Natural killer cell (primary cell): ENCODE data around the gene PRKG1. TPM values are rescaled to one million over a fixed set of nuclear protein-coding genes. Genes with fewer than 3 reads are reported as not detected.

Experiments
- ATAC-seq, 3 donors: fragments of 150-1000 bp in 2 of 3; fragments of 200-7000 bp in 1 of 3; cut with Tn5 transposase; 1 replicate in 1 of 3; 2 replicates in 2 of 3; pipeline ENCODE4 v1.10.0; 2021; ENCODE audit warnings: mild to moderate bottlenecking in 2 of 3, moderate library complexity in 2 of 3
- DNase-seq, 2 donors: peaks; one replicate each; pipeline versions ENCODE4 v3.0.0 to v3.0.0-alpha.2; 2013 to 2021; ENCODE audit warnings: mixed read lengths in 1 of 2
- H3K27ac ChIP-seq: one replicate; pipeline ENCODE4 v1.5.1; 2013; ENCODE audit warnings: mild to moderate bottlenecking, low read length
- H3K27me3 ChIP-seq: one replicate; pipeline ENCODE4 v1.6.1; 2013; ENCODE audit warnings: low read length; ENCODE audit not compliant: control insufficient read depth, insufficient read depth
- H3K36me3 ChIP-seq: one replicate; pipeline ENCODE4 v1.6.1; 2013; ENCODE audit warnings: low read length; ENCODE audit not compliant: control insufficient read depth, insufficient read depth
- H3K4me1 ChIP-seq: one replicate; pipeline ENCODE4 v1.6.1; 2013; ENCODE audit warnings: low read length; ENCODE audit not compliant: control insufficient read depth, insufficient read depth
- H3K4me3 ChIP-seq: one replicate; pipeline ENCODE4 v1.5.1; 2013; ENCODE audit warnings: low read length
- H3K9me3 ChIP-seq: one replicate; pipeline ENCODE4 v1.6.1; 2013; ENCODE audit warnings: low read length; ENCODE audit not compliant: control insufficient read depth, insufficient read depth
- H3K27ac Mint-ChIP-seq, 2 donors: one replicate each; pipeline ENCODE4 v1.8.0; 2022; ENCODE audit warnings: mild to moderate bottlenecking in 2 of 2, mixed read lengths in 2 of 2, moderate library complexity in 1 of 2
- H3K27me3 Mint-ChIP-seq, 2 donors: one replicate each; pipeline ENCODE4 v1.8.0; 2022; ENCODE audit warnings: low read depth in 2 of 2, mixed read lengths in 2 of 2
- H3K36me3 Mint-ChIP-seq: one replicate; pipeline ENCODE4 v1.8.0; 2022; ENCODE audit warnings: mixed read lengths
- H3K4me1 Mint-ChIP-seq, 2 donors: one replicate each; pipeline ENCODE4 v1.8.0; 2022; ENCODE audit warnings: mixed read lengths in 2 of 2
- H3K4me3 Mint-ChIP-seq: one replicate; pipeline ENCODE4 v1.8.0; 2022; ENCODE audit warnings: mild to moderate bottlenecking, moderate library complexity, mixed read lengths
- H3K9me3 Mint-ChIP-seq, 2 donors: one replicate each; pipeline ENCODE4 v1.8.0; 2022; ENCODE audit warnings: mixed read lengths in 2 of 2
- WGBS: methylation state at CpG from one replicate; pipeline ENCODE4 v1.1.7; 2013; ENCODE audit warnings: missing lambda C conversion rate; ENCODE audit not compliant: insufficient coverage; 5-methylcytosine and 5-hydroxymethylcytosine counted together
- intact Hi-C: fragments of 100-400 bp; cut with micrococcal nuclease; formaldehyde crosslinking; loops from one replicate; pipeline ENCODE4 v1.14.2; 2022
- total RNA-seq, 4 donors: library from RNA; stranded (reverse); fragments of 120-200 nt in 1 of 4; gene quantifications; one replicate each; pipeline versions ENCODE4 v1.2.3 to v1.2.4, GENCODE V29; 2013 to 2022
- TF ChIP-seq, protein P1 (sequence below): fragments of 200-600 bp; IDR thresholded peaks from one replicate; pipeline ENCODE4 v1.8.0; 2022; ENCODE audit warnings: antibody characterized with exemption

PRKG1 gene
- total RNA-seq, 3 donors from 2014 or later (not counting 1 experiment from before 2014, with no cell fraction given), result 0.23 to 0.41 (median 0.35) TPM

DNA sequence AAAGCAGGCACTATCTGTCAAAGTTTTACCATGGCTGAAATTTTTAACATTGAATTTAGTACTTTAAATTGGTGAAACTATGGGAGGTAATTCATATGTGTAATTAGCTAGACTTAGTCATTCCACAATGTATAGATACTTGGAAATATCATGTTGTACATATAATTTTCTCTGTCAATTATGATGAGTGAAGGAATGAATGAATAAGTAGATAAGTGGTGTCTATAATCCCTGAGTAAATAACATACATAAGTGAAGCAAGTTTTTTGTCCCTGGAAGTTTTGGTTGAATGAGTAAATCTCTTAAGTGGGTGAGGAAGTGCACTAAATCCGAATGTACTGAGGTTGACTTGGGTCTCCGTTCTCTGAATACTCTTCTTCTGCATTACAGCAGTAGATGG is 424.1 kb downstream of the PRKG1 start:
- intact Hi-C loops, result no loop called here
- WGBS, result 93% methylated on average over 2 of the region's 2 CpGs

DNA sequence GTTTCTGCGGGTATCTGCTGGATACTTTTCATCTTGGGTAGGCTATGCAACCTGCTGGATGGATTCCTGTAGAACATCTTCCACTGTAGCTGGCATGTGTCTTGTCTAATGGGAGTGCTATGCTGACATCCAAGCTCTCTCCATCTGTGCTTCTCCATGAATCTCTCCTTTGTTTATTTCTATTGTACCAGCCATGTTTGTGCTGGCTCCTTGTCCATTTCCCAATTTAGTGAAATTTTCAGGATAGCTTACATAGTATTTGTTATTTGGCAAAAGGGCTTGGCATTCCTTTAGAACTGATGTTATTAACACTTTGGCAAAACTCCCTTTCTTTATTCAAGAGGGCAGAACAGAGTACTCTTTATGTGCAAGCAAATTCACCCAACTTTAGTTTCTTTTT is 427.1 kb downstream of the PRKG1 start:
- intact Hi-C loops, result no loop called here
- WGBS, result 92% methylated on average over 1 of the region's 1 CpG

More for the DNA sequence above, 424.1 kb downstream of the PRKG1 start:
- no peak for ATAC-seq
- H3K27ac Mint-ChIP-seq, result no peak overlapping the region
- TF ChIP-seq, protein P1, sequence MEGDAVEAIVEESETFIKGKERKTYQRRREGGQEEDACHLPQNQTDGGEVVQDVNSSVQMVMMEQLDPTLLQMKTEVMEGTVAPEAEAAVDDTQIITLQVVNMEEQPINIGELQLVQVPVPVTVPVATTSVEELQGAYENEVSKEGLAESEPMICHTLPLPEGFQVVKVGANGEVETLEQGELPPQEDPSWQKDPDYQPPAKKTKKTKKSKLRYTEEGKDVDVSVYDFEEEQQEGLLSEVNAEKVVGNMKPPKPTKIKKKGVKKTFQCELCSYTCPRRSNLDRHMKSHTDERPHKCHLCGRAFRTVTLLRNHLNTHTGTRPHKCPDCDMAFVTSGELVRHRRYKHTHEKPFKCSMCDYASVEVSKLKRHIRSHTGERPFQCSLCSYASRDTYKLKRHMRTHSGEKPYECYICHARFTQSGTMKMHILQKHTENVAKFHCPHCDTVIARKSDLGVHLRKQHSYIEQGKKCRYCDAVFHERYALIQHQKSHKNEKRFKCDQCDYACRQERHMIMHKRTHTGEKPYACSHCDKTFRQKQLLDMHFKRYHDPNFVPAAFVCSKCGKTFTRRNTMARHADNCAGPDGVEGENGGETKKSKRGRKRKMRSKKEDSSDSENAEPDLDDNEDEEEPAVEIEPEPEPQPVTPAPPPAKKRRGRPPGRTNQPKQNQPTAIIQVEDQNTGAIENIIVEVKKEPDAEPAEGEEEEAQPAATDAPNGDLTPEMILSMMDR, result no peak
- no peak overlapping the region for H3K4me3 Mint-ChIP-seq
- peaks cover 0 to 4% of the 10 kb centered on the region in 2 donors for H3K9me3 Mint-ChIP-seq
- H3K36me3 ChIP-seq, result no peaks in the 10 kb centered on the region
- H3K9me3 ChIP-seq, result no peaks in the 10 kb centered on the region
- H3K27me3 ChIP-seq, result no peaks in the 10 kb centered on the region
- DNase-seq, result no peak
- no peak overlapping the region for H3K4me3 ChIP-seq
- no peaks in the 10 kb centered on the region for H3K36me3 Mint-ChIP-seq
- no peak overlapping the region for H3K27ac ChIP-seq
- H3K4me1 Mint-ChIP-seq, result no peaks in the 10 kb centered on the region
- no peaks in the 10 kb centered on the region for H3K4me1 ChIP-seq
- H3K27me3 Mint-ChIP-seq, result no peaks in the 10 kb centered on the region

DNA sequence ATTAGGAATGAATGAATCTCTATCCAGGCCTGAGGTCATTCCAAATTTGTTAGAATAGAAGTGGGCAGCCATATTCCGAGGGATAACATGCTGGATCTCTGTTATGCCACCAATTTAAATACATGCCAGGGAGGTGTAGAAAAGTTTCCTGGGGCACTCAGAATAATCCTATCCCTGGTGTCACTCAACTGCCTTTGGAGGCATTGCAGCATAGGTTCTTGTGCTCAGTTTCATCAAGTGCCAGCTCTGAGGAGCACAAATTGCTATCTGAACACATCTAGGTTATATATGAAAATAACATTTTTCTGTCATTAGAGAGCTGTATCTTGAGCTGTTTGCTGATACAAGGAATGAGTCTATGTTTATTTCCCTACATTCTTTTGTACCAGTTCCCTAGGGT is 427.8 kb downstream of the PRKG1 start:
- TF ChIP-seq, protein P1, result no peak
- Histone ChIP-seq H3K27ac (no peak overlapping the region), H3K9me3 (no peaks in the 10 kb centered on the region), H3K27me3 (no peaks in the 10 kb centered on the region), H3K4me3 (no peak overlapping the region), H3K36me3 (no peaks in the 10 kb centered on the region), H3K4me1 (no peaks in the 10 kb centered on the region)
- DNase-seq (no peak), ATAC-seq (no peak)
- Mint-ChIP-seq H3K9me3 (peaks cover 2 to 4% of the 10 kb centered on the region in 2 donors), H3K27ac (no peak overlapping the region), H3K4me3 (no peak overlapping the region), H3K36me3 (no peaks in the 10 kb centered on the region), H3K4me1 (no peaks in the 10 kb centered on the region), H3K27me3 (no peaks in the 10 kb centered on the region)
- 89% methylated on average over 1 of the region's 1 CpG for WGBS
- intact Hi-C loops, result no loop called here

More for the DNA sequence above, 427.1 kb downstream of the PRKG1 start:
- no peak for DNase-seq
- Mint-ChIP-seq H3K9me3 (peaks cover 2 to 4% of the 10 kb centered on the region in 2 donors), H3K27ac (no peak overlapping the region), H3K4me1 (no peaks in the 10 kb centered on the region), H3K36me3 (no peaks in the 10 kb centered on the region), H3K27me3 (no peaks in the 10 kb centered on the region), H3K4me3 (no peak overlapping the region)
- no peaks in the 10 kb centered on the region for H3K9me3 ChIP-seq
- H3K36me3 ChIP-seq, result no peaks in the 10 kb centered on the region
- H3K27ac ChIP-seq, result no peak overlapping the region
- TF ChIP-seq, protein P1, result no peak
- H3K27me3 ChIP-seq, result no peaks in the 10 kb centered on the region
- ATAC-seq, result no peak
- no peak overlapping the region for H3K4me3 ChIP-seq
- no peaks in the 10 kb centered on the region for H3K4me1 ChIP-seq

DNA sequence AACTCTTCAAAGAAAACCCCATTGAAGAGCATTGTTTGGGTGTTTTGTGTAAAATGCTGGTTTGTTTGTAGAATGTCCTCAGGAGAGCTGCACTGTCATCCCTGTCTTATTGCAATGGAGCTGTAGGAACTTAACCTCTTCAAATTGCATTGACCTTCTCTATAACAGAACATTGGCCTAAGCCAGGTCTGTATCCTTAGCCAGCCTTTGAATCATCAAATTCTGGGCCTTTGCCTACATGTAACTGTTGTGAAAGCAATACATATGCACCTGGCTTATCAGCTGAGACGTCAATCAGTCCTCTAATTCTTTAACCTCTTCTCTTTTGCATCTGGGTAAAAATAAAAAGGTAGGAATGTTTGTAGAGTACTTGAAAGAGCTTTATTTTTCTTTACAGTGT is 429.1 kb downstream of the PRKG1 start:
- no peaks in the 10 kb centered on the region for H3K9me3 ChIP-seq
- Mint-ChIP-seq H3K27me3 (no peaks in the 10 kb centered on the region), H3K27ac (no peak overlapping the region), H3K4me3 (no peak overlapping the region), H3K36me3 (no peaks in the 10 kb centered on the region), H3K9me3 (peaks cover 2 to 4% of the 10 kb centered on the region in 2 donors), H3K4me1 (no peaks in the 10 kb centered on the region)
- H3K4me1 ChIP-seq, result no peaks in the 10 kb centered on the region
- no peak for DNase-seq
- no peak overlapping the region for H3K4me3 ChIP-seq
- H3K27me3 ChIP-seq, result no peaks in the 10 kb centered on the region
- intact Hi-C loops, result no loop called here
- no peak overlapping the region for H3K27ac ChIP-seq
- ATAC-seq, result no peak
- H3K36me3 ChIP-seq, result no peaks in the 10 kb centered on the region
- TF ChIP-seq, protein P1, result no peak
- no CpG with 5 or more reads among the region's 1 CpG for WGBS
